Measurements from ENCODE around the gene TTLL11. TPM values are rescaled to one million over a fixed set of nuclear protein-coding genes. Genes with fewer than 3 reads are reported as not detected.

TTLL11 gene
- total RNA-seq, 2 experiments from 2014 or later = 0.56 to 1.4 TPM

DNA sequence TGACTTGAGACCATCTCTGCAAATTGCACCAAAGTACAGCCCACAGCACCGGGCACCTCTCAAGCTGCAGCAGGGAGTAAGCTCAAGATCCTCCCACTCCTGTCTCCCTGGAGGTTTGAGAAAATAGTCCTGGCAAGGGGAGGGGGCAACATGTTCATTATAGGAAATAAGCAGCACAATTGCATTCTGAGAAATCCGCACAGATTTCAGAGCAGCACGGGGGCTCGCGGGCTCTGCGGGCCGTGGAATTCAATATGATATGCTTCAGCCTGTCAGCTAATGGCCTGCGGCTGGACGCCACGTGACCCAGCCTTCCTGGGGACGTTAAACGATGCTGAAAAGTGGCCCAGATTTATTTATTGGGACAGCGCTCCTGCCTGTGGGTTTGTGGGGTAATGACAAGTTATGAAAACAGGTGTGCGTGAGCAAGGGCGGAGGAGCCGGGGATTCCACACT, 285.3 kb downstream of the TTLL11 start:
- no peak overlapping the region for H3K4me3 Mint-ChIP-seq
- TF ChIP-seq, protein P1, sequence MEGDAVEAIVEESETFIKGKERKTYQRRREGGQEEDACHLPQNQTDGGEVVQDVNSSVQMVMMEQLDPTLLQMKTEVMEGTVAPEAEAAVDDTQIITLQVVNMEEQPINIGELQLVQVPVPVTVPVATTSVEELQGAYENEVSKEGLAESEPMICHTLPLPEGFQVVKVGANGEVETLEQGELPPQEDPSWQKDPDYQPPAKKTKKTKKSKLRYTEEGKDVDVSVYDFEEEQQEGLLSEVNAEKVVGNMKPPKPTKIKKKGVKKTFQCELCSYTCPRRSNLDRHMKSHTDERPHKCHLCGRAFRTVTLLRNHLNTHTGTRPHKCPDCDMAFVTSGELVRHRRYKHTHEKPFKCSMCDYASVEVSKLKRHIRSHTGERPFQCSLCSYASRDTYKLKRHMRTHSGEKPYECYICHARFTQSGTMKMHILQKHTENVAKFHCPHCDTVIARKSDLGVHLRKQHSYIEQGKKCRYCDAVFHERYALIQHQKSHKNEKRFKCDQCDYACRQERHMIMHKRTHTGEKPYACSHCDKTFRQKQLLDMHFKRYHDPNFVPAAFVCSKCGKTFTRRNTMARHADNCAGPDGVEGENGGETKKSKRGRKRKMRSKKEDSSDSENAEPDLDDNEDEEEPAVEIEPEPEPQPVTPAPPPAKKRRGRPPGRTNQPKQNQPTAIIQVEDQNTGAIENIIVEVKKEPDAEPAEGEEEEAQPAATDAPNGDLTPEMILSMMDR (IDR thresholded peaks at IDR 0.05) = no peak
- ChIA-PET POLR2A (no interaction called here), CTCF (no interaction called here)
- peaks cover 6% of the 10 kb centered on the region for H3K9me3 Mint-ChIP-seq
- H3K27ac Mint-ChIP-seq = no peak overlapping the region
- intact Hi-C loops (cut with micrococcal nuclease) = no loop called here
- DNase-seq (no peak), ATAC-seq (no peak)
- H3K4me1 Mint-ChIP-seq (ENCODE audit: low read depth) = no peaks in the 10 kb centered on the region
- no peaks in the 10 kb centered on the region for H3K36me3 Mint-ChIP-seq (ENCODE audit: low read depth)
- H3K27me3 Mint-ChIP-seq = no peaks in the 10 kb centered on the region

GRCh38 chr9:121807069-121807822, 285.9 kb downstream of the TTLL11 start:
- DNase-seq = no peak

DNA sequence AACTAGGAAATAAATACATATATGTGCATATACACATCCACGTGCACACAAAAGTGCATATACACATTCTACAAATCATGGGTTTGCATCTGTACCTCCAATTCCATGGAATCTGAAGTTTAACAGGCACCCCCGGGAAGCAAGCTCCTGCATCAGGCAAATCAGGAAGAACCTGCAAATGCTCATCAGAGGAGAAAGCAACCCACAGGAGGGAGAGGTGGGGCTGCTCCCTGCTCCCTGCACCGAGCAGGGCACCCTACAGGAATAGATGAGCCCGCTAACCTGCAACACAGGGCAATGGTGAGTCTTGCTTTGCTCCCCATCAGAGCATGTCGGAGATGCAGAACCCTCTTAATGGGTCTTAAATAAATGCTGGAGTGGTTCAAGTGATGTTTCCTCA, 290.4 kb downstream of the TTLL11 start:
- no peak for DNase-seq
- H3K9me3 Mint-ChIP-seq = peaks cover 6% of the 10 kb centered on the region
- no peaks in the 10 kb centered on the region for H3K36me3 Mint-ChIP-seq (ENCODE audit: low read depth)
- ChIA-PET POLR2A (no interaction called here), CTCF (no interaction called here)
- H3K27me3 Mint-ChIP-seq = peaks cover 6% of the 10 kb centered on the region
- intact Hi-C loops (cut with micrococcal nuclease) = no loop called here
- no peak overlapping the region for H3K27ac Mint-ChIP-seq
- no peak for ATAC-seq
- TF ChIP-seq, protein P1 (IDR thresholded peaks at IDR 0.05) = no peak
- H3K4me3 Mint-ChIP-seq = no peak overlapping the region
- no peaks in the 10 kb centered on the region for H3K4me1 Mint-ChIP-seq (ENCODE audit: low read depth)

More at GRCh38 chr9:121807069-121807822, 285.9 kb downstream of the TTLL11 start:
- Mint-ChIP-seq H3K9me3 (peaks cover 6% of the 10 kb centered on the region), H3K27ac (no peak overlapping the region), H3K4me3 (no peak overlapping the region), H3K36me3 (ENCODE audit: low read depth) (no peaks in the 10 kb centered on the region), H3K27me3 (peaks cover 3% of the 10 kb centered on the region), H3K4me1 (ENCODE audit: low read depth) (no peaks in the 10 kb centered on the region)
- TF ChIP-seq, protein P1 (IDR thresholded peaks at IDR 0.05) = no peak
- intact Hi-C loops (cut with micrococcal nuclease) = no loop called here
- ATAC-seq = no peak
- ChIA-PET CTCF (no interaction called here), POLR2A (no interaction called here)

GRCh38 chr9:121801579-121801978, 291.5 kb downstream of the TTLL11 start:
- intact Hi-C loops (cut with micrococcal nuclease) = no loop called here
- POLR2A ChIA-PET = no interaction called here
- ATAC-seq (no peak), DNase-seq (no peak)
- Mint-ChIP-seq H3K9me3 (peaks cover 6% of the 10 kb centered on the region), H3K4me1 (ENCODE audit: low read depth) (no peaks in the 10 kb centered on the region), H3K36me3 (ENCODE audit: low read depth) (no peaks in the 10 kb centered on the region), H3K4me3 (no peak overlapping the region), H3K27ac (no peak overlapping the region), H3K27me3 (peaks cover 6% of the 10 kb centered on the region)
- TF ChIP-seq, protein P1 (IDR thresholded peaks at IDR 0.05) = no peak
- CTCF ChIA-PET = no interaction called here

DNA sequence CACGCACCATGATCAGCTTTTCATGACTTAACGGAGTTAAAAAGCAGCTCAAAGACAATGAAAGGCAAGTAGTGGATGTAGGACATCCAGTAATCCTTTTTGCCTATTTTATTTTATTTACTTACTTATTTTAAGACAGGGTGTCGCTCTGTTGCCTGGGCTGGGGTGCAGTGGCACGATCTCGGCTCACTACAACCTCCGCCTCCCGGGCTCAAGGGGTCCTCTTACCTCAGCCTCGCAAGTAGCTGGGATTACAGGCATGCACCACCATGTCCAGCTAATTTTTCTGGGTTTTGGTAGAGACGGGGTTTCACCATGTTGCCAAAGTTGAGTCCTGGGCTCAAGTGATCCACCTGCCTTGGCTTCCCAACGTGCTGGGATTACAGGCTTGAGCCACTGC, 292.7 kb downstream of the TTLL11 start:
- H3K9me3 Mint-ChIP-seq = peaks cover 6% of the 10 kb centered on the region
- ChIA-PET CTCF (no interaction called here), POLR2A (no interaction called here)
- H3K27me3 Mint-ChIP-seq = peaks cover 6% of the 10 kb centered on the region
- H3K36me3 Mint-ChIP-seq (ENCODE audit: low read depth) = no peaks in the 10 kb centered on the region
- TF ChIP-seq, protein P1 (IDR thresholded peaks at IDR 0.05) = no peak
- no peaks in the 10 kb centered on the region for H3K4me1 Mint-ChIP-seq (ENCODE audit: low read depth)
- no peak for DNase-seq
- no peak overlapping the region for H3K27ac Mint-ChIP-seq
- intact Hi-C loops (cut with micrococcal nuclease) = no loop called here
- no peak for ATAC-seq
- no peak overlapping the region for H3K4me3 Mint-ChIP-seq

Data from activated CD8-positive, alpha-beta T cell treated with anti-CD3 and anti-CD28 coated beads for 36 hours (primary cell).